ENCODE results near the gene POLH. TPM values are rescaled to one million over a fixed set of nuclear protein-coding genes. Genes with fewer than 3 reads are reported as not detected.

POLH gene
- total and polyA plus RNA-seq, 9 of the 15 experiments (the other 6 are each of a cell fraction or from before 2014, with no cell fraction given): 5.8 to 31.6 (median 20.6) TPM

DNA sequence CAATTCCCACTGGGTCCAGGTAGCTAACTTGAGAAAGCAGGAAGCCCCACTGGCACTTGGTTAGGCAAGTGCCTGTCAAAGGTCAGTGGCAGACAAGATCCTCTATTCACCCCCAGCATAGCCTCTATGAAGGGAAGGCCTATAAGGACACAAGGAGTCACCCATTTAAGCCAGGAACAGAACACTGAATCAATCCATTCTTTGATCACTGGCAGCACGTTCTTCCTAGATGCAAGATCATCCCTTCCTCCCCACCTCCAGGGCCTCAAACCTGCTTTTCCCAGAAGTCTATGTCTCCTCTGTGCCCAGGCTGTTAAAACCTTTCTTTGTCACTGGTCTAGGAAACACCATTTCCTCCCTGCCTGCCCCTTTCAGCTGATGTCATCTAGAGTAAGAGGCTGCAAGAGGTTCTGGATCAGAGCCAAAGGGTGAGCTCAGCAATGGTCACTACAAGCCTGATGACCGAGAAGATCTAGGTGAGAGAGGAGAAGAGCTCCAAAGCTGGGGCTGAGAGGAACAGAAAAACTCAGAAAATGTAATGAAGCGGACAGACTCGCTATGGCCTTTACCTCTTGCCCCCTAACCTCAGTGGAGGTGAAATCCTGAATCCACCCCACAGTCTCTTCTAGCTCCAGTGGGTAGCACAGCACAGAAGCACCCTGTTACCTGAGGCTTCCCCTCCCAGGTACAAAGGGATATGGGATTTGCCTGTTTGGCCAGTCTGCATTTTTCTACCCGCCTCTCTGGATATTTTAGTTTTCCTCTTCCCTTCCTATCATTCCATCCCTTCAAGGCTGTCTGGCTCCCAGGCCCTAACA is 51.2 kb downstream of the POLH start (continued):
- TF ChIP-seq HCFC1 (IDR thresholded peaks at IDR 0.05; ENCODE audit: low read depth, low read length) (peak; percentile 52; the same call in 1 of the 2 replicates), SMAD3 (CRISPR knock-in tag; conservative IDR thresholded peaks at IDR 0.05) (peak; percentile 95), ZNF644 (tag; IDR thresholded peaks at IDR 0.05; ENCODE audit: low read depth) (peak; percentile 93), MLX (CRISPR knock-in tag; conservative IDR thresholded peaks at IDR 0.05) (no peak; a peak in 2 of 4 replicates), ZNF785 (CRISPR knock-in tag; IDR thresholded peaks at IDR 0.05) (no peak), JUND (IDR thresholded peaks at IDR 0.05; ENCODE audit: borderline replicate concordance, low read depth, low read length) (peak; percentile 100), JUND (tag; IDR thresholded peaks at IDR 0.05; ENCODE audit: borderline replicate concordance, low read depth, low read length) (peak; percentile 99), NR4A1 (CRISPR knock-in tag; IDR thresholded peaks at IDR 0.05) (no peak), NR4A1 (tag; IDR thresholded peaks at IDR 0.05) (peak; percentile 96), KDM1A (IDR thresholded peaks at IDR 0.05) (no peak), SMC3 (conservative IDR thresholded peaks at IDR 0.05; ENCODE audit: insufficient read depth, low read depth, low read length) (no peak), NCOA1 (IDR thresholded peaks at IDR 0.05; ENCODE audit: low read depth) (peak; percentile 73), BRF1 (IDR thresholded peaks at IDR 0.05; ENCODE audit: borderline replicate concordance, extremely low read depth, insufficient read length) (no peak), CLOCK (CRISPR knock-in tag; IDR thresholded peaks at IDR 0.05; ENCODE audit: borderline replicate concordance) (no peak), ZNF507 (tag; conservative IDR thresholded peaks at IDR 0.05) (no peak)
- TF ChIP-seq, protein P1, sequence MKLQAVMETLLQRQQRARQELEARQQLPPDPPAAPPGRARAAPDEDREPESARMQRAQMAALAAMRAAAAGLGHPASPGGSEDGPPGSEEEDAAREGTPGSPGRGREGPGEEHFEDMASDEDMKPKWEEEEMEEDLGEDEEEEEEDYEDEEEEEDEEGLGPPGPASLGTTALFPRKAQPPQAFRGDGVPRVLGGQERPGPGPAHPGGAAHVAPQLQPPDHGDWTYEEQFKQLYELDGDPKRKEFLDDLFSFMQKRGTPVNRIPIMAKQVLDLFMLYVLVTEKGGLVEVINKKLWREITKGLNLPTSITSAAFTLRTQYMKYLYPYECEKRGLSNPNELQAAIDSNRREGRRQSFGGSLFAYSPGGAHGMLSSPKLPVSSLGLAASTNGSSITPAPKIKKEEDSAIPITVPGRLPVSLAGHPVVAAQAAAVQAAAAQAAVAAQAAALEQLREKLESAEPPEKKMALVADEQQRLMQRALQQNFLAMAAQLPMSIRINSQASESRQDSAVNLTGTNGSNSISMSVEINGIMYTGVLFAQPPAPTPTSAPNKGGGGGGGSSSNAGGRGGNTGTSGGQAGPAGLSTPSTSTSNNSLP (IDR thresholded peaks at IDR 0.05; ENCODE audit: borderline replicate concordance, low read depth, low read length): no peak
- TF ChIP-seq, protein P2, sequence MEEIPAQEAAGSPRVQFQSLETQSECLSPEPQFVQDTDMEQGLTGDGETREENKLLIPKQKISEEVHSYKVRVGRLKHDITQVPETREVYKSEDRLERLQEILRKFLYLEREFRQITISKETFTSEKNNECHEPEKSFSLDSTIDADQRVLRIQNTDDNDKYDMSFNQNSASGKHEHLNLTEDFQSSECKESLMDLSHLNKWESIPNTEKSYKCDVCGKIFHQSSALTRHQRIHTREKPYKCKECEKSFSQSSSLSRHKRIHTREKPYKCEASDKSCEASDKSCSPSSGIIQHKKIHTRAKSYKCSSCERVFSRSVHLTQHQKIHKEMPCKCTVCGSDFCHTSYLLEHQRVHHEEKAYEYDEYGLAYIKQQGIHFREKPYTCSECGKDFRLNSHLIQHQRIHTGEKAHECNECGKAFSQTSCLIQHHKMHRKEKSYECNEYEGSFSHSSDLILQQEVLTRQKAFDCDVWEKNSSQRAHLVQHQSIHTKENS (CRISPR knock-in tag; IDR thresholded peaks at IDR 0.05): 0 out of 2 replicates have a peak, but pooled peaks have one; percentile 61
- TF ChIP-seq, protein P3, sequence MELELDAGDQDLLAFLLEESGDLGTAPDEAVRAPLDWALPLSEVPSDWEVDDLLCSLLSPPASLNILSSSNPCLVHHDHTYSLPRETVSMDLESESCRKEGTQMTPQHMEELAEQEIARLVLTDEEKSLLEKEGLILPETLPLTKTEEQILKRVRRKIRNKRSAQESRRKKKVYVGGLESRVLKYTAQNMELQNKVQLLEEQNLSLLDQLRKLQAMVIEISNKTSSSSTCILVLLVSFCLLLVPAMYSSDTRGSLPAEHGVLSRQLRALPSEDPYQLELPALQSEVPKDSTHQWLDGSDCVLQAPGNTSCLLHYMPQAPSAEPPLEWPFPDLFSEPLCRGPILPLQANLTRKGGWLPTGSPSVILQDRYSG (tag; conservative IDR thresholded peaks at IDR 0.05; ENCODE audit: low read depth): peak; percentile 94
